GM12865 (cell line): ENCODE results near the gene UAP1.

ENCODE experiments used
- DNase-seq: peaks from one replicate; pipeline ENCODE4 v3.0.0; 2010; ENCODE audit warnings: low read depth
- H3K4me3 ChIP-seq: 2 replicates; pipeline ENCODE4 v1.5.1; 2011; ENCODE audit warnings: mild to moderate bottlenecking, low read depth, low read length, control low read depth
- TF ChIP-seq, protein P1 (sequence below): IDR thresholded peaks from 2 replicates; pipeline ENCODE4 v1.5.1; 2011; ENCODE audit warnings: low read length, control low read depth, low read depth, inconsistent platforms; ENCODE audit not compliant: insufficient read depth; ENCODE audit errors: missing control alignments

Gene UAP1

DNA sequence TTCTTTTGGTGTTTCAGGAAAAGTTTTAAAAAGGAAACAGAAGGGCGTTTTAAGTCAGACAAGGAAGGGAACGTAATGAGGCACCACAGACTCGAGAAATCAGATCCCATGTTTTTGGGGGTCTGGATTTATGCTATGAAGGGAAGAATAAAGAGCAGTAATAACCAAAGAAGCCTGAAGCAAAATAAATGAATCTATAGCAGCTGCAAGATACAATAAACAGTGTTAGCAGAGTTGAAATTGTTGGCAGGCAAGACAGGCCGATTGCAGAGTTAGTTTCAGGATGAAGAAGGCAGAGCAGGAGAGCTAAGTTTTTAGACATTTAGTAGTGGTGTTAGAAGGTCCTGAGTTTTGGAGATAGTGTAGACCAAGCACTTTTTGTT is 71.2 kb downstream of the UAP1 start:
- DNase-seq = peak; percentile 41
- TF ChIP-seq, protein P1, sequence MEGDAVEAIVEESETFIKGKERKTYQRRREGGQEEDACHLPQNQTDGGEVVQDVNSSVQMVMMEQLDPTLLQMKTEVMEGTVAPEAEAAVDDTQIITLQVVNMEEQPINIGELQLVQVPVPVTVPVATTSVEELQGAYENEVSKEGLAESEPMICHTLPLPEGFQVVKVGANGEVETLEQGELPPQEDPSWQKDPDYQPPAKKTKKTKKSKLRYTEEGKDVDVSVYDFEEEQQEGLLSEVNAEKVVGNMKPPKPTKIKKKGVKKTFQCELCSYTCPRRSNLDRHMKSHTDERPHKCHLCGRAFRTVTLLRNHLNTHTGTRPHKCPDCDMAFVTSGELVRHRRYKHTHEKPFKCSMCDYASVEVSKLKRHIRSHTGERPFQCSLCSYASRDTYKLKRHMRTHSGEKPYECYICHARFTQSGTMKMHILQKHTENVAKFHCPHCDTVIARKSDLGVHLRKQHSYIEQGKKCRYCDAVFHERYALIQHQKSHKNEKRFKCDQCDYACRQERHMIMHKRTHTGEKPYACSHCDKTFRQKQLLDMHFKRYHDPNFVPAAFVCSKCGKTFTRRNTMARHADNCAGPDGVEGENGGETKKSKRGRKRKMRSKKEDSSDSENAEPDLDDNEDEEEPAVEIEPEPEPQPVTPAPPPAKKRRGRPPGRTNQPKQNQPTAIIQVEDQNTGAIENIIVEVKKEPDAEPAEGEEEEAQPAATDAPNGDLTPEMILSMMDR = no peak
- H3K4me3 ChIP-seq = peak overlapping the region; percentile 37

DNA sequence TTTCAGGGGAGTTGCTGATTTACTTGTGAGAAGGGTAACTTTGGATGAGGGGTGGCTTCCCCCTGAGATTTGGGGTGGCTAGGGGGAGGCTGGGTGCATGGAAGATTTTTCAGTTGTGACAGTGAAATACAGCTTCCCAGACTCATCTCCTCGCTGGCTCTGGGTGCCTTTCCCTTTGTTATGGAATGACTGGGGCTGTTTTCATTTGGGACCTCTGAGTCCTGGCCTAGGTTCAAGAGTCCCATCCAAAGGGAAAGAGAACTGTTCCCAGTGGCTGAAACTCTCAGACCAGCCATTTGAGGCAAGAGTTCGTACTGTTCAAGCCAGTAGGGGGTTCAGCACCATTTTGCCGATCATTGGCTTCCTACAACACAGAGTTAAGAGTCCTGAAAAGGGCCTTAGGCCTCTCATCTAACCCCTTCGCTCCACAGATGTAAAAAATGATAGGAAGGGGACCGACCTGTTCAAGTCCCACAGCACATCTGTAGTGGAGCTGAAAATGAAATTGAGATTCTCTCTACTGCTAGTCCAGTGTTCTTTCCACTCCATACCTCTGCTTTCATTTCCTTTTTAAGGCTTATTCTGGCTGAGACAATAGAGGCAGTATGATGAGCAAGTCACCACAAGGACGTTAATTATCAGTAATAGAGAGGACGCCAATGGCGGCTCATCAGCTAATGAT is 71.7 kb downstream of the UAP1 start:
- peak; percentile 70 for DNase-seq
- peak overlapping the region; percentile 37 for H3K4me3 ChIP-seq
- TF ChIP-seq, protein P1 = no peak

DNA sequence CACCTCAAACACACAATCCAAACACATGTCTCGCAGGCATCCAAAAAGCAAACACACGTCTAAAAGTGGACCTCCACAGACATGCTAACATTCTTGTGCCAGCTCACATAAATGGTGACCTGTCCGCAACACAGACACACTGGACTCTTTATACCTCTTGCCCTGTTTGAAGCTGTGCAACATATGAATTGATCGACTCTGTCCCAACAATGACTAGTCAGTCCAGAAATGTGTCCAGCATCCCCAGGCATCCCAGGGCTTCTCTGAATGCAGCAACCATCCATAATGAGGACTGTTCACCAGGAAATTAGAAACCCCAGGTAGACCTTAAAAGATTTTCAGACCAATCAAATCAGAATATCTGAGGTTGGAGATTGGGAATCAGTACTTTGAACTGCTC is 73.9 kb downstream of the UAP1 start:
- DNase-seq = no peak
- no peak overlapping the region for H3K4me3 ChIP-seq
- TF ChIP-seq, protein P1 = no peak

DNA sequence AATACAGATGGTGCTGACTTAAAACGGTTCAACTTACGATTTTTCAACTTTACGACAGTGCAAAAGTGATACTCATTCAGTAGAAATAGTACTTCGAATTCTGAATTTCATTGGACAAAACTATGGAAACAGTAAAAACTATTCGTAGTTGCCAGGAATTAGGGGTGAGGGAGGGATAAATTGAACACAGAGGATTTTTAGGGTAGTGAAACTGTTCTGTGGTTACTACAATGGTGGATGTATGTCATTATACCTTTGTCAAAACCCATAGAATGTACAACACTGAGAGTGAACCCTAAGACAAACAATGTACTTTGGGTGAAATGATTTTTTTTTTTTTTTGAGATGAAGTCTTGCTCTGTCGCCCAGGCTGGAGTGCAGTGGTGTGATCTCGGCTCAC is 78.2 kb downstream of the UAP1 start:
- H3K4me3 ChIP-seq = no peak overlapping the region
- DNase-seq = no peak
- TF ChIP-seq, protein P1 = no peak

DNA sequence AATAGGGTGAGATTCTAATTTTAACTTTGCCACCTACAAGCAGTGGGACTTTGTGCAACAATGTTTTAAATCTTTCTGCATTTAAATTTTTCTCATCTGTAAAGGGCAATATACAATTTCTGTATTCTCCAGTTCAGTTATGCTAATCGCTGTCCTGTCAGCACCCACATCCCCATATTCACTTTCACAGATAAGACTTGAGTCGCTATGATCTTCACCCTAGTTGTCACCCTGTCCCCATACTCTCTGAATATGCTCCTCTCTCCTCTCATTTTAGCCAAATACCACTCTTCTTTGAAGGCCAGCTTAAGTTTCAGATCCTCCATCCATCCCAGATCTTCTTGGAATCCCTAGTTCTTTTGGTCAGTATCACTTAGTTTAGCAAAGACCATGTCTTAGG is 79.6 kb downstream of the UAP1 start:
- no peak for DNase-seq
- TF ChIP-seq, protein P1 = no peak
- H3K4me3 ChIP-seq = no peak overlapping the region

DNA sequence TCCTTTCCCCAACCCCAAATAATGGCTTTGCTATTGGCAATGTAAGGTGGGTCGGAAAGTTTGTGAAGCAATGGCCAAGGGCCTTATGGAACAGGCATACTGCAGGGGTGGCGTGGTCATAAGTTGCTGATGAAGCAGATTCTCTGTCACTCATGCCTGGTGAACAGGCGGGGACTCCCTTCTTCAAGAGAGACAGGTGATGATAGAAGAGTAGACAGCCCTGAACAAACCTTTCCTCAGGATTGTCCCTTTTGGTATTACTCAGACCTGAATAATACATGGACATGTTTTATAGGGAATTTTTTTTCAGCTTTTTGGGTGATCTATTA is 83.4 kb downstream of the UAP1 start:
- TF ChIP-seq, protein P1 = no peak
- H3K4me3 ChIP-seq = no peak overlapping the region
- no peak for DNase-seq

DNA sequence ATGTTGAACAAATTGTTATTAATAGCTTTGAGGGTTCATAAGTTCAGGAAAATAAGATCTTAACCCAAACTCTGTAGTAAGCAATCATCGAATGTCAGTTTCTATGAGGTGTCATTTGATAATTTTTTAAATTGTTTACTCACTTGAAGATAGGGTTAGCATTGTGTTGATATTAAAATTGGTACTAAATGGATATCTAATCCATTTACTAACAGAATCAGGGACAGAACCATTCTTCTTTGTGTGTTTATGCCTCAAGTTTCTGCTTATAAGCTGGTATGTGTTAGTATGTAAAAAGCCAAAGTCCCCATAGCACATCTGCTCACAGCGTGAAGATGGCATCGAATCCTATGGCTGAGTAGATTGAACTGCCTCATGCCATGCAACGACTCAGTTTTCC is 84.1 kb downstream of the UAP1 start:
- no peak overlapping the region for H3K4me3 ChIP-seq
- DNase-seq = no peak
- TF ChIP-seq, protein P1 = no peak
